PC-3 (cell line): ENCODE measurements around the gene CHM. TPM values are rescaled to one million over a fixed set of nuclear protein-coding genes. Genes with fewer than 3 reads are reported as not detected.

ENCODE experiments used
- ATAC-seq: fragments of 200-7000 bp; cut with Tn5 transposase; 2 replicates; pipeline ENCODE4 v1.9.1; 2020; ENCODE audit warnings: mild to moderate bottlenecking, moderate library complexity
- BruUV-seq: library from RNA; stranded (reverse); fragments of 400-500 nt; replicated peaks from 2 replicates; lab custom pipeline; 2021; lab: Mats Ljungman, UMichigan
- CTCF ChIA-PET: fragments of 300-600 bp; sonication (Branson Sonifier 250); formaldehyde crosslinking; loops from one replicate; lab custom pipeline; 2022; ENCODE audit warnings: antibody characterized with exemption; lab: Charles Lee
- POLR2A ChIA-PET: fragments of 300-600 bp; sonication (Branson Sonifier 250); formaldehyde crosslinking; loops from one replicate; lab custom pipeline; 2022; ENCODE audit warnings: antibody characterized with exemption; ENCODE audit not compliant: unreplicated experiment; lab: Charles Lee
- DNase-seq: peaks from one replicate; pipeline ENCODE4 v3.0.0-alpha.2; 2015
- H2AFZ ChIP-seq: fragments of 300-600 bp; sonication (generic); 2 replicates; pipeline ENCODE4 v1.6.0; 2016; ENCODE audit warnings: antibody characterized with exemption, low read length
- H3F3A ChIP-seq: fragments of 300-600 bp; sonication (generic); one replicate; pipeline ENCODE4 v1.6.0; 2017; ENCODE audit warnings: antibody characterized with exemption, low read length, control low read depth, mild to moderate bottlenecking; ENCODE audit not compliant: unreplicated experiment
- H3K27ac ChIP-seq: fragments of 300-600 bp; sonication (generic); 2 replicates; pipeline ENCODE4 v1.5.1; 2016; ENCODE audit warnings: mild to moderate bottlenecking, low read length
- H3K27me3 ChIP-seq: fragments of 300-600 bp; sonication (generic); 2 replicates; pipeline ENCODE4 v1.6.1; 2016; ENCODE audit warnings: low read length, mixed read lengths
- H3K36me3 ChIP-seq: fragments of 300-600 bp; sonication (generic); 2 replicates; pipeline ENCODE4 v1.6.1; 2016; ENCODE audit warnings: low read depth, mixed run types, low read length, mixed read lengths
- H3K4me1 ChIP-seq: fragments of 300-600 bp; sonication (generic); 2 replicates; pipeline ENCODE4 v1.5.1; 2016; ENCODE audit warnings: low read length; ENCODE audit not compliant: insufficient read depth
- H3K4me2 ChIP-seq: fragments of 300-600 bp; sonication (generic); 2 replicates; pipeline ENCODE4 v1.6.0; 2016; ENCODE audit warnings: low read length
- H3K4me3 ChIP-seq: fragments of 300-600 bp; sonication (generic); 2 replicates; pipeline ENCODE4 v1.5.1; 2016; ENCODE audit warnings: mild to moderate bottlenecking, low read length, mixed read lengths
- H3K79me2 ChIP-seq: fragments of 300-600 bp; sonication (generic); 2 replicates; pipeline ENCODE4 v1.6.1; 2017; ENCODE audit warnings: low read length, mixed read lengths
- H3K9ac ChIP-seq: fragments of 300-600 bp; sonication (generic); 2 replicates; pipeline ENCODE4 v1.6.0; 2016; ENCODE audit warnings: mild to moderate bottlenecking, low read length
- H3K9me2 ChIP-seq: fragments of 300-600 bp; sonication (generic); replicated peaks from 2 replicates; pipeline ENCODE4 v1.6.1; 2016; ENCODE audit warnings: mixed run types, low read length, mixed read lengths
- H3K9me3 ChIP-seq: fragments of 300-600 bp; sonication (generic); 2 replicates; pipeline ENCODE4 v1.6.1; 2016; ENCODE audit warnings: low read length, mixed read lengths
- H4K20me1 ChIP-seq: fragments of 300-600 bp; sonication (generic); 2 replicates; pipeline ENCODE4 v1.6.1; 2016; ENCODE audit warnings: low read length, mixed read lengths
- CTCF ChIP-seq: fragments of 300-600 bp; sonication (generic); conservative IDR thresholded peaks from 2 replicates; pipeline ENCODE4 v1.5.1; 2017; ENCODE audit warnings: antibody characterized with exemption, low read depth, mild to moderate bottlenecking, low read length
- EZH2 ChIP-seq: fragments of 300-600 bp; sonication (generic); IDR thresholded peaks from one replicate; pipeline ENCODE4 v1.6.1; 2017; ENCODE audit warnings: antibody characterized with exemption, mild to moderate bottlenecking, low read length; ENCODE audit not compliant: unreplicated experiment
- EZH2phosphoT487 ChIP-seq: fragments of 300-600 bp; sonication (generic); IDR thresholded peaks from 2 replicates; pipeline ENCODE4 v1.6.1; 2018; ENCODE audit warnings: mild to moderate bottlenecking, antibody characterized with exemption, low read length, borderline replicate concordance
- intact Hi-C: fragments of 100-400 bp; cut with micrococcal nuclease; formaldehyde crosslinking; loops from 2 replicates; pipeline ENCODE4 v1.9.0; 2023
- total RNA-seq: library from RNA; depleted of rRNA; stranded (reverse); fragments of >200 nt; gene quantifications from 2 replicates; pipeline ENCODE4 v1.2.3, GENCODE V29; 2014

Gene CHM
- total RNA-seq, 1 experiment from 2014 or later: 14.9 TPM

GRCh38 chrX:86066998-86067397, 19.6 kb upstream of the CHM start:
- intact Hi-C loops: loop anchor here (1.0 to 5.0 kb wide), 2 partner anchors 216 to 455 kb away; no protein-coding TSS in a partner anchor
- H3K9me2 ChIP-seq: no peaks in the 10 kb centered on the region

DNA sequence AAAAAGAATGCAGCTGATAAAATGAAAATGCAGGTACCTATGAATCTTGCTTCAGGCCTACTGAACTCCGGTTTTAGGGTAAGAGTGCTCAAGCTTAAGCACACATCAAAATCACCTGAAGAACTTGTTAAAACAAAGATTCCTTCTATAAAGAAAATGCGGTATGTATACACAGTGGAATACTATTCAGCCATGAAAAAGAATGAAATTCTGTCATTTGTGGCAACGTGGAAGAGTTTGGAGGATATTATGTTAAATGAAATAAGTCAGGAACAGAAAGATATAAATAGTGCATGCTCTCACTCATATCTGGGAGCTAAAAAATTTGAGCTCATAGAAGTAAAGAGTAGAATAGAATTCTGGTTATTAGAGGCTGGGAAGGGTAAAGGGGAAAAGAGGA, 14.0 kb upstream of the CHM start:
- Histone ChIP-seq H3K9me2 (no peaks in the 10 kb centered on the region), H3K4me3 (no peak overlapping the region), H3K9ac (no peak overlapping the region), H3K36me3 (no peaks in the 10 kb centered on the region), H3F3A (no peaks in the 10 kb centered on the region), H2AFZ (no peak overlapping the region), H3K4me1 (no peaks in the 10 kb centered on the region), H3K27me3 (no peaks in the 10 kb centered on the region), H3K4me2 (no peak overlapping the region), H3K9me3 (no peaks in the 10 kb centered on the region), H4K20me1 (no peaks in the 10 kb centered on the region), H3K79me2 (no peaks in the 10 kb centered on the region), H3K27ac (no peak overlapping the region)
- ATAC-seq (no peak), DNase-seq (no peak)
- no TSS peak for BruUV-seq
- intact Hi-C loops: no loop called here
- TF ChIP-seq EZH2phosphoT487 (no peak), CTCF (no peak), EZH2 (no peak)
- POLR2A ChIA-PET: no interaction called here
- CTCF ChIA-PET: no interaction called here

More at GRCh38 chrX:86066998-86067397, 19.6 kb upstream of the CHM start:
- ChIA-PET CTCF (interaction anchor here (0.7 kb wide), 1 partner anchor 134 kb away, joined by 3 read pairs; no protein-coding TSS in a partner anchor), POLR2A (no interaction called here)
- no peak overlapping the region for H3K4me2 ChIP-seq
- H3K36me3 ChIP-seq: no peaks in the 10 kb centered on the region
- H4K20me1 ChIP-seq: no peaks in the 10 kb centered on the region
- H3K9ac ChIP-seq: no peak overlapping the region
- no peak overlapping the region for H2AFZ ChIP-seq
- TF ChIP-seq CTCF: peak; percentile 27; the same call in 1 of the 2 replicates
- no peak for TF ChIP-seq EZH2phosphoT487
- TF ChIP-seq EZH2: no peak
- H3K27ac ChIP-seq: no peak overlapping the region
- H3K4me1 ChIP-seq: no peaks in the 10 kb centered on the region
- ATAC-seq (peak; percentile 24; the same call in 1 of the 2 replicates), DNase-seq (peak; percentile 12)
- H3K79me2 ChIP-seq: no peaks in the 10 kb centered on the region
- H3K27me3 ChIP-seq: no peaks in the 10 kb centered on the region
- H3F3A ChIP-seq: no peaks in the 10 kb centered on the region
- BruUV-seq: no TSS peak
- H3K9me3 ChIP-seq: no peaks in the 10 kb centered on the region
- H3K4me3 ChIP-seq: no peak overlapping the region

DNA sequence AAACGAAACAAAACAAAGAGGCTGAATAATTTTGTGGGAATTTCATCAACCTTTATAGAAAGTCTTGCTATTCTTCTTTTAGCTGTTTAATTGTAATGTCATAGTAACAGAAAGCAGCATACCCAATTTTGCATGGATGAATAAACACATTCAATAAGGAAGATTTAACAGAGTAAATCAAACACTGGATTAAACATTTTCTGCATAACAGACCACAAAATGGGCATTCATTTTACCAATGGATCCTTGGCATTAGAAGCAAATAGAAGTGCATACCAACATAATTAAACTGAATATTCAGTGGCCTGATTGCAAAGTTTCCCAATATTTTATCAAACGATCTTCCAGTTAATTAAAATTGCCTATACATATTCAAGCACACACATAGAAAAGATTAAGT, 4.4 kb upstream of the CHM start:
- ChIA-PET POLR2A (interaction anchor here (0.6 kb wide), 1 partner anchor 49 kb away, joined by 4 read pairs; no protein-coding TSS in a partner anchor), CTCF (no interaction called here)
- Histone ChIP-seq H3K9me3 (no peaks in the 10 kb centered on the region), H3K4me2 (no peak overlapping the region), H3K9me2 (no peaks in the 10 kb centered on the region), H3F3A (no peaks in the 10 kb centered on the region), H3K27me3 (no peaks in the 10 kb centered on the region), H3K4me3 (no peak overlapping the region), H3K4me1 (no peaks in the 10 kb centered on the region), H3K27ac (no peak overlapping the region), H3K79me2 (peaks cover 3% of the 10 kb centered on the region), H3K36me3 (no peaks in the 10 kb centered on the region), H4K20me1 (no peaks in the 10 kb centered on the region), H2AFZ (no peak overlapping the region), H3K9ac (no peak overlapping the region)
- no TSS peak for BruUV-seq
- TF ChIP-seq EZH2phosphoT487: no peak
- no peak for TF ChIP-seq CTCF
- TF ChIP-seq EZH2: no peak
- ATAC-seq (no peak), DNase-seq (no peak)
- intact Hi-C loops: no loop called here
